NCI-H748 (cell line): Measurements from ENCODE around the gene SUN5.
"Not testable (repeated sequence)": the region's sequence is repeated elsewhere in the genome, so short reads cannot be mapped to it uniquely, and the experiment has no call there.

Experiments
- DNase-seq: peaks from one replicate; lab custom pipeline; 2025; ENCODE audit not compliant: unreplicated experiment; lab: John Stamatoyannopoulos, UW

Gene SUN5

GRCh38 chr20:33004141-33004751, at the start of gene SUN5:
TSS of gene SUN5 (minus strand) at chr20:33004433. CDS start at chr20:33004340, 93 bp downstream.
- no peak for DNase-seq

- DNase-seq = no peak
Measured at GRCh38 chr20:33053291-33054106, 49.3 kb upstream of the SUN5 start, which contains the start of gene BPIFB3. TSS of gene BPIFB3 (plus strand) at chr20:33053903. CDS start at chr20:33055436, 1,533 bp downstream.

GRCh38 chr20:33051333-33051732, 47.1 kb upstream of the SUN5 start:
- DNase-seq = no peak

- DNase-seq = no peak
Measured at GRCh38 chr20:33046412-33046811, 42.2 kb upstream of the SUN5 start.

- DNase-seq = not testable (repeated sequence)
Measured at GRCh38 chr20:33045129-33045721, 41.0 kb upstream of the SUN5 start.

GRCh38 chr20:33043731-33044181, 39.5 kb upstream of the SUN5 start:
- DNase-seq = no peak

- no peak for DNase-seq
Measured at GRCh38 chr20:33042983-33043730, 38.9 kb upstream of the SUN5 start.

- no peak for DNase-seq
Measured at GRCh38 chr20:33042430-33042829, 38.2 kb upstream of the SUN5 start.

GRCh38 chr20:33038243-33038642, 34.0 kb upstream of the SUN5 start:
- no peak for DNase-seq

- DNase-seq = no peak
Measured at GRCh38 chr20:33037456-33037855, 33.2 kb upstream of the SUN5 start.

GRCh38 chr20:33034901-33035492, 30.8 kb upstream of the SUN5 start:
- DNase-seq = no peak

GRCh38 chr20:33034115-33034514, 29.9 kb upstream of the SUN5 start:
- DNase-seq = no peak

GRCh38 chr20:33033381-33033780, 29.1 kb upstream of the SUN5 start:
- DNase-seq = no peak

GRCh38 chr20:33032555-33032954, 28.3 kb upstream of the SUN5 start:
- no peak for DNase-seq

GRCh38 chr20:33031531-33031930, 27.3 kb upstream of the SUN5 start, which contains the start of gene BPIFB6:
TSS of gene BPIFB6 (plus strand) at chr20:33031648. CDS start at chr20:33031648, 0 bp downstream.
- DNase-seq = no peak

GRCh38 chr20:33030569-33030968, 26.3 kb upstream of the SUN5 start:
- DNase-seq = no peak

GRCh38 chr20:33030076-33030475, 25.8 kb upstream of the SUN5 start:
- no peak for DNase-seq

GRCh38 chr20:33028875-33029274, 24.6 kb upstream of the SUN5 start:
- DNase-seq = no peak

- DNase-seq = no peak
Measured at GRCh38 chr20:33027769-33028751, 23.8 kb upstream of the SUN5 start.
